ENCODE measurements around the gene KLHL6. TPM values are rescaled to one million over a fixed set of nuclear protein-coding genes. Genes with fewer than 3 reads are reported as not detected.

KLHL6 gene
- total and polyA plus RNA-seq, 10 of the 15 experiments (the other 5 are each of a cell fraction or from before 2014, with no cell fraction given), result 4.0 to 91.8 (median 24.4) TPM

DNA sequence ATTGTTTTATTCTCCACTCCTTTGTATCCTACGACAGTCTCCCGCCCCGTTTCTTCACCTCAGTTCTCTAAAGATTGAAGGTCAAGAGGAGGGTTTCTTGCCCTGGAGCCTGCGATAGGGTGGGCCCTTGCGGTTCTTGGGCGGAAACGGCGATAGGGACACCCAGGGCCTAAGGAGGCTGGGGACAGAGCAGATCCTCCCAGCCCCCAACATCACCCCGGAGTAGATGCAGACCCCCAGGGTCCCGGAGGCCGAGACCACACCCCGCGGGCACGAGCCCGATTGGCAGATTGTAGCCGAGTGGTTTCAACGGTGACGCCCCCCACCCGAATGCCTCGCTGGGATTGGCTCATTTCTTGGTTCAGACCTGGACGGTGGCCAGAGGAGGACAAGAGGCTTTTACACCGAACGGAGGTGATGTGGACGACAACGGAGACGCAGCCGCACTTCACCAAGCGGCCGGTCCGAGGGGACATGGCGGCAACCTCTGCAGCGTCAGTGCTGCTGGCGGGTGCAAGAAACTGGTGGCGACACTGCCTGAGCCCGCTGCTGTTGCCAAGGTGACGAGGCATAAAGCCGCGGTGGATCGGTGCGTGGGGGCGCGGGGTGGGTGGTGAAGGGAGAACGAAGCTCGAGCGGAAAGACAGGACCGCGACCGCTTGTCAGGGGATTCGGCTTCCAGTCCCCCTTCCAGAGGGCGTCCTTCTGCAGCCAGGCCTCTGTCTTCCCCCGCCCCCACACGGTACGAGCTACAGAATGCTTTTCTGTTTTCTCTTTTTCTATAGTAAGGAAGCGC is 108.1 kb downstream of the KLHL6 start (continued):
- TF ChIP-seq, protein P1, sequence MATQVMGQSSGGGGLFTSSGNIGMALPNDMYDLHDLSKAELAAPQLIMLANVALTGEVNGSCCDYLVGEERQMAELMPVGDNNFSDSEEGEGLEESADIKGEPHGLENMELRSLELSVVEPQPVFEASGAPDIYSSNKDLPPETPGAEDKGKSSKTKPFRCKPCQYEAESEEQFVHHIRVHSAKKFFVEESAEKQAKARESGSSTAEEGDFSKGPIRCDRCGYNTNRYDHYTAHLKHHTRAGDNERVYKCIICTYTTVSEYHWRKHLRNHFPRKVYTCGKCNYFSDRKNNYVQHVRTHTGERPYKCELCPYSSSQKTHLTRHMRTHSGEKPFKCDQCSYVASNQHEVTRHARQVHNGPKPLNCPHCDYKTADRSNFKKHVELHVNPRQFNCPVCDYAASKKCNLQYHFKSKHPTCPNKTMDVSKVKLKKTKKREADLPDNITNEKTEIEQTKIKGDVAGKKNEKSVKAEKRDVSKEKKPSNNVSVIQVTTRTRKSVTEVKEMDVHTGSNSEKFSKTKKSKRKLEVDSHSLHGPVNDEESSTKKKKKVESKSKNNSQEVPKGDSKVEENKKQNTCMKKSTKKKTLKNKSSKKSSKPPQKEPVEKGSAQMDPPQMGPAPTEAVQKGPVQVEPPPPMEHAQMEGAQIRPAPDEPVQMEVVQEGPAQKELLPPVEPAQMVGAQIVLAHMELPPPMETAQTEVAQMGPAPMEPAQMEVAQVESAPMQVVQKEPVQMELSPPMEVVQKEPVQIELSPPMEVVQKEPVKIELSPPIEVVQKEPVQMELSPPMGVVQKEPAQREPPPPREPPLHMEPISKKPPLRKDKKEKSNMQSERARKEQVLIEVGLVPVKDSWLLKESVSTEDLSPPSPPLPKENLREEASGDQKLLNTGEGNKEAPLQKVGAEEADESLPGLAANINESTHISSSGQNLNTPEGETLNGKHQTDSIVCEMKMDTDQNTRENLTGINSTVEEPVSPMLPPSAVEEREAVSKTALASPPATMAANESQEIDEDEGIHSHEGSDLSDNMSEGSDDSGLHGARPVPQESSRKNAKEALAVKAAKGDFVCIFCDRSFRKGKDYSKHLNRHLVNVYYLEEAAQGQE (IDR thresholded peaks at IDR 0.05; ENCODE audit: low read depth, low read length), result no peak
- TF ChIP-seq ZNF622 (IDR thresholded peaks at IDR 0.05) (no peak), ETV6 (conservative IDR thresholded peaks at IDR 0.05 in 1 of 2, IDR thresholded peaks at IDR 0.05 in 1 of 2; ENCODE audit: borderline replicate concordance in 1 of 2, low read depth in 1 of 2) (no peak), IRF4 (IDR thresholded peaks at IDR 0.05; ENCODE audit: low read depth, low read length) (no peak), KLF5 (IDR thresholded peaks at IDR 0.05; ENCODE audit: partially characterized antibody) (no peak), HDAC2 (IDR thresholded peaks at IDR 0.05) (no peak), RELA (IDR thresholded peaks at IDR 0.05; ENCODE audit: borderline replicate concordance, partially characterized antibody) (peak; percentile 45), TCF3 (IDR thresholded peaks at IDR 0.05; ENCODE audit: borderline replicate concordance, insufficient read depth, low read depth, low read length) (no peak), ZNF207 (IDR thresholded peaks at IDR 0.05; ENCODE audit: borderline replicate concordance) (0 out of 2 replicates have a peak, but pooled peaks have one; percentile 44), HCFC1 (IDR thresholded peaks at IDR 0.05; ENCODE audit: low read length) (peak; percentile 52), SUPT20H (IDR thresholded peaks at IDR 0.05; ENCODE audit: borderline replicate concordance, control insufficient read depth, low read depth, low read length) (no peak), EP300 (IDR thresholded peaks at IDR 0.05; ENCODE audit: borderline replicate concordance in 1 of 2, control insufficient read depth in 1 of 2, low read depth in 2 of 2, low read length in 2 of 2) (no peak), PAX8 (IDR thresholded peaks at IDR 0.05) (no peak), BCL11A (IDR thresholded peaks at IDR 0.05; ENCODE audit: low read depth, low read length) (no peak)
- TF ChIP-seq, protein P2, sequence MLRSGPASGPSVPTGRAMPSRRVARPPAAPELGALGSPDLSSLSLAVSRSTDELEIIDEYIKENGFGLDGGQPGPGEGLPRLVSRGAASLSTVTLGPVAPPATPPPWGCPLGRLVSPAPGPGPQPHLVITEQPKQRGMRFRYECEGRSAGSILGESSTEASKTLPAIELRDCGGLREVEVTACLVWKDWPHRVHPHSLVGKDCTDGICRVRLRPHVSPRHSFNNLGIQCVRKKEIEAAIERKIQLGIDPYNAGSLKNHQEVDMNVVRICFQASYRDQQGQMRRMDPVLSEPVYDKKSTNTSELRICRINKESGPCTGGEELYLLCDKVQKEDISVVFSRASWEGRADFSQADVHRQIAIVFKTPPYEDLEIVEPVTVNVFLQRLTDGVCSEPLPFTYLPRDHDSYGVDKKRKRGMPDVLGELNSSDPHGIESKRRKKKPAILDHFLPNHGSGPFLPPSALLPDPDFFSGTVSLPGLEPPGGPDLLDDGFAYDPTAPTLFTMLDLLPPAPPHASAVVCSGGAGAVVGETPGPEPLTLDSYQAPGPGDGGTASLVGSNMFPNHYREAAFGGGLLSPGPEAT (IDR thresholded peaks at IDR 0.05; ENCODE audit: low read depth), result no peak
- TF ChIP-seq, protein P3, sequence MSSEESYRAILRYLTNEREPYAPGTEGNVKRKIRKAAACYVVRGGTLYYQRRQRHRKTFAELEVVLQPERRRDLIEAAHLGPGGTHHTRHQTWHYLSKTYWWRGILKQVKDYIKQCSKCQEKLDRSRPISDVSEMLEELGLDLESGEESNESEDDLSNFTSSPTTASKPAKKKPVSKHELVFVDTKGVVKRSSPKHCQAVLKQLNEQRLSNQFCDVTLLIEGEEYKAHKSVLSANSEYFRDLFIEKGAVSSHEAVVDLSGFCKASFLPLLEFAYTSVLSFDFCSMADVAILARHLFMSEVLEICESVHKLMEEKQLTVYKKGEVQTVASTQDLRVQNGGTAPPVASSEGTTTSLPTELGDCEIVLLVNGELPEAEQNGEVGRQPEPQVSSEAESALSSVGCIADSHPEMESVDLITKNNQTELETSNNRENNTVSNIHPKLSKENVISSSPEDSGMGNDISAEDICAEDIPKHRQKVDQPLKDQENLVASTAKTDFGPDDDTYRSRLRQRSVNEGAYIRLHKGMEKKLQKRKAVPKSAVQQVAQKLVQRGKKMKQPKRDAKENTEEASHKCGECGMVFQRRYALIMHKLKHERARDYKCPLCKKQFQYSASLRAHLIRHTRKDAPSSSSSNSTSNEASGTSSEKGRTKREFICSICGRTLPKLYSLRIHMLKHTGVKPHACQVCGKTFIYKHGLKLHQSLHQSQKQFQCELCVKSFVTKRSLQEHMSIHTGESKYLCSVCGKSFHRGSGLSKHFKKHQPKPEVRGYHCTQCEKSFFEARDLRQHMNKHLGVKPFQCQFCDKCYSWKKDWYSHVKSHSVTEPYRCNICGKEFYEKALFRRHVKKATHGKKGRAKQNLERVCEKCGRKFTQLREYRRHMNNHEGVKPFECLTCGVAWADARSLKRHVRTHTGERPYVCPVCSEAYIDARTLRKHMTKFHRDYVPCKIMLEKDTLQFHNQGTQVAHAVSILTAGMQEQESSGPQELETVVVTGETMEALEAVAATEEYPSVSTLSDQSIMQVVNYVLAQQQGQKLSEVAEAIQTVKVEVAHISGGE (CRISPR knock-in tag; IDR thresholded peaks at IDR 0.05), result no peak
- TF ChIP-seq, protein P4, sequence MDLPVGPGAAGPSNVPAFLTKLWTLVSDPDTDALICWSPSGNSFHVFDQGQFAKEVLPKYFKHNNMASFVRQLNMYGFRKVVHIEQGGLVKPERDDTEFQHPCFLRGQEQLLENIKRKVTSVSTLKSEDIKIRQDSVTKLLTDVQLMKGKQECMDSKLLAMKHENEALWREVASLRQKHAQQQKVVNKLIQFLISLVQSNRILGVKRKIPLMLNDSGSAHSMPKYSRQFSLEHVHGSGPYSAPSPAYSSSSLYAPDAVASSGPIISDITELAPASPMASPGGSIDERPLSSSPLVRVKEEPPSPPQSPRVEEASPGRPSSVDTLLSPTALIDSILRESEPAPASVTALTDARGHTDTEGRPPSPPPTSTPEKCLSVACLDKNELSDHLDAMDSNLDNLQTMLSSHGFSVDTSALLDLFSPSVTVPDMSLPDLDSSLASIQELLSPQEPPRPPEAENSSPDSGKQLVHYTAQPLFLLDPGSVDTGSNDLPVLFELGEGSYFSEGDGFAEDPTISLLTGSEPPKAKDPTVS (IDR thresholded peaks at IDR 0.05; ENCODE audit: low read depth, low read length), result no peak
